GM19023 (cell line): ENCODE results near the gene LRRK2.
"Not testable (repeated sequence)": the region's sequence is repeated elsewhere in the genome, so short reads cannot be mapped to it uniquely, and the experiment has no call there.

Source experiments
- ATAC-seq: cut with Tn5 transposase; IDR thresholded peaks from one replicate; pipeline ENCODE4 v1.9.1; 2021; ENCODE audit warnings: mild to moderate bottlenecking, moderate library complexity; ENCODE audit not compliant: unreplicated experiment

The LRRK2 gene

GRCh38 chr12:40211186-40211585 lies 13.6 kb upstream of the LRRK2 start:
- not testable (repeated sequence) for ATAC-seq

GRCh38 chr12:40212566-40212965 lies 12.2 kb upstream of the LRRK2 start:
- ATAC-seq = no peak

GRCh38 chr12:40215982-40216381 lies 8.8 kb upstream of the LRRK2 start:
- ATAC-seq = no peak

GRCh38 chr12:40216516-40217288 lies 8.1 kb upstream of the LRRK2 start:
- ATAC-seq = no peak

GRCh38 chr12:40219760-40220159 lies 5.0 kb upstream of the LRRK2 start:
- no peak for ATAC-seq

- no peak for ATAC-seq
These were observed 2.5 kb upstream of the LRRK2 start for GRCh38 chr12:40222247-40222646.

- ATAC-seq = no peak
These were observed 1.2 kb upstream of the LRRK2 start for GRCh38 chr12:40223646-40224045.

- ATAC-seq = no peak
These were observed 663 bp downstream of the LRRK2 start for GRCh38 chr12:40225337-40225983.

GRCh38 chr12:40225984-40226602 lies 1.3 kb downstream of the LRRK2 start:
- ATAC-seq = peak; percentile 49

GRCh38 chr12:40226705-40227104 lies 1.9 kb downstream of the LRRK2 start:
- ATAC-seq = no peak

- no peak for ATAC-seq
These were observed 2.6 kb downstream of the LRRK2 start for GRCh38 chr12:40227447-40227846.

- no peak for ATAC-seq
These were observed 3.9 kb downstream of the LRRK2 start for GRCh38 chr12:40228727-40229126.

GRCh38 chr12:40229690-40230651 lies 5.2 kb downstream of the LRRK2 start:
- no peak for ATAC-seq

GRCh38 chr12:40232602-40233001 lies 7.8 kb downstream of the LRRK2 start:
- ATAC-seq = no peak

GRCh38 chr12:40233741-40234367 lies 9.1 kb downstream of the LRRK2 start:
- ATAC-seq = no peak

GRCh38 chr12:40236357-40236850 lies 11.6 kb downstream of the LRRK2 start:
- no peak for ATAC-seq

GRCh38 chr12:40238266-40238902 lies 13.6 kb downstream of the LRRK2 start:
- no peak for ATAC-seq

- no peak for ATAC-seq
These were observed 14.2 kb downstream of the LRRK2 start for GRCh38 chr12:40238979-40239378.

- ATAC-seq = no peak
These were observed 16.0 kb downstream of the LRRK2 start for GRCh38 chr12:40240779-40241178.

GRCh38 chr12:40241741-40242140 lies 16.9 kb downstream of the LRRK2 start:
- ATAC-seq = no peak
